ENCODE data around the gene EHD3.

The EHD3 gene

GRCh38 chr2:31239593-31240177 lies 5.7 kb downstream of the EHD3 start:
- peak; percentile 77 for DNase-seq (ENCODE audit: low read depth)
- no peak overlapping the region; the same call in 1 of the 2 replicates for H3K4me3 ChIP-seq (ENCODE audit: low read length)
- no peak for TF ChIP-seq CTCF (conservative IDR thresholded peaks at IDR 0.05; ENCODE audit: low read length)

- no peak overlapping the region for H3K4me3 ChIP-seq (ENCODE audit: low read length)
- no peak for TF ChIP-seq CTCF (conservative IDR thresholded peaks at IDR 0.05; ENCODE audit: low read length)
- DNase-seq (ENCODE audit: low read depth) = peak; percentile 11
Observed at GRCh38 chr2:31240381-31241365, 6.7 kb downstream of the EHD3 start.

- H3K4me3 ChIP-seq (ENCODE audit: low read length) = no peak overlapping the region
- no peak for DNase-seq (ENCODE audit: low read depth)
- no peak for TF ChIP-seq CTCF (conservative IDR thresholded peaks at IDR 0.05; ENCODE audit: low read length)
Observed at GRCh38 chr2:31241625-31242270, 7.8 kb downstream of the EHD3 start.

- DNase-seq (ENCODE audit: low read depth) = no peak
- no peak for TF ChIP-seq CTCF (conservative IDR thresholded peaks at IDR 0.05; ENCODE audit: low read length)
- no peak overlapping the region for H3K4me3 ChIP-seq (ENCODE audit: low read length)
Observed at GRCh38 chr2:31243053-31243452, 9.1 kb downstream of the EHD3 start.

GRCh38 chr2:31244101-31244500 lies 10.1 kb downstream of the EHD3 start:
- TF ChIP-seq CTCF (conservative IDR thresholded peaks at IDR 0.05; ENCODE audit: low read length) = no peak
- no peak for DNase-seq (ENCODE audit: low read depth)
- no peak overlapping the region for H3K4me3 ChIP-seq (ENCODE audit: low read length)

- no peak for TF ChIP-seq CTCF (conservative IDR thresholded peaks at IDR 0.05; ENCODE audit: low read length)
- no peak overlapping the region for H3K4me3 ChIP-seq (ENCODE audit: low read length)
- peak; percentile 40 for DNase-seq (ENCODE audit: low read depth)
Observed at GRCh38 chr2:31246184-31246852, 12.4 kb downstream of the EHD3 start.

Data from AG10803 (cell line).